ENCODE measurements around the gene ARHGAP23. TPM values are rescaled to one million over a fixed set of nuclear protein-coding genes. Genes with fewer than 3 reads are reported as not detected.

The ARHGAP23 gene
- total RNA-seq, 4 donors from 2014 or later: 8.2 to 37.7 (median 12.3) TPM

- no peak for TF ChIP-seq CTCF (IDR thresholded peaks at IDR 0.05; ENCODE audit: low read depth)
These were observed 106.2 kb downstream of the ARHGAP23 start for GRCh38 chr17:38534498-38534885.

- TF ChIP-seq CTCF (IDR thresholded peaks at IDR 0.05; ENCODE audit: low read depth): no peak
These were observed 107.6 kb downstream of the ARHGAP23 start for GRCh38 chr17:38535886-38536285.

GRCh38 chr17:38536661-38537060 is 108.4 kb downstream of the ARHGAP23 start:
- no peak for TF ChIP-seq CTCF (IDR thresholded peaks at IDR 0.05; ENCODE audit: low read depth)

GRCh38 chr17:38538906-38539305 is 110.6 kb downstream of the ARHGAP23 start:
- no peak for TF ChIP-seq CTCF (IDR thresholded peaks at IDR 0.05; ENCODE audit: low read depth)

- no peak for TF ChIP-seq CTCF (IDR thresholded peaks at IDR 0.05; ENCODE audit: low read depth)
These were observed 111.1 kb downstream of the ARHGAP23 start for GRCh38 chr17:38539386-38539785.

GRCh38 chr17:38540514-38541045 is 112.3 kb downstream of the ARHGAP23 start:
- no peak for TF ChIP-seq CTCF (IDR thresholded peaks at IDR 0.05; ENCODE audit: low read depth)

GRCh38 chr17:38541281-38541680 is 113.0 kb downstream of the ARHGAP23 start:
- no peak for TF ChIP-seq CTCF (IDR thresholded peaks at IDR 0.05; ENCODE audit: low read depth)

Data from subcutaneous adipose tissue (tissue), 4 donors.